ENCODE measurements around the gene PCDHB12. TPM values are rescaled to one million over a fixed set of nuclear protein-coding genes. Genes with fewer than 3 reads are reported as not detected.
A peak's percentile ranks its signal among the peaks of the same experiment; 100 is the strongest.
"Not testable (repeated sequence)": the region's sequence is repeated elsewhere in the genome, so short reads cannot be mapped to it uniquely, and the experiment has no call there.

PCDHB12 gene
- polyA plus RNA-seq (2014; cell fraction: cytosol; rRNA removed), result 2.7 and 3.6 TPM in 2 replicates
- polyA plus RNA-seq (2014; cell fraction: nucleus; rRNA removed), result 2.6 and 2.9 TPM in 2 replicates

DNA sequence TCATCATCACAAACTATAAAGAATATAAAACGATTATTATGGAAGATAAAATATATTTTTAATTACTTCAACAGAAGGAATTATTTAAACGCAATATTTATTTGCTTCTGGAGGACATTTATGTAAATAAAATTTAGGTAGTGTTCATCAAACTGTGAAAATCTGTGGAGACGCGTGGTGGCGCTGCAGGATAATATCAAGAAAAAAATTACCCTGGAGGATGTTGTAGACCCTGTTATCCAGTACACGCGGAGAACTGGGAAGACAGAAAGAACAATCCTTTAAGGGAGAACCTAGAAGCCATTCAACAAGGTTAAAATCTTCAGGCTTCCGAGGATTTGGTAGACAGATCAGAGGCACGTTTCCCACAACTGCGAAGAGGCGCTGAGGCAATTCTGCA is at the start of gene PCDHB12:
Gene PCDHB12, plus strand, starts transcription at position 242 of the 400 bp plus-strand sequence. CDS start 189 bp downstream, outside the sequence.
- DNase-seq (ENCODE audit: low spot score), result no peak

DNA sequence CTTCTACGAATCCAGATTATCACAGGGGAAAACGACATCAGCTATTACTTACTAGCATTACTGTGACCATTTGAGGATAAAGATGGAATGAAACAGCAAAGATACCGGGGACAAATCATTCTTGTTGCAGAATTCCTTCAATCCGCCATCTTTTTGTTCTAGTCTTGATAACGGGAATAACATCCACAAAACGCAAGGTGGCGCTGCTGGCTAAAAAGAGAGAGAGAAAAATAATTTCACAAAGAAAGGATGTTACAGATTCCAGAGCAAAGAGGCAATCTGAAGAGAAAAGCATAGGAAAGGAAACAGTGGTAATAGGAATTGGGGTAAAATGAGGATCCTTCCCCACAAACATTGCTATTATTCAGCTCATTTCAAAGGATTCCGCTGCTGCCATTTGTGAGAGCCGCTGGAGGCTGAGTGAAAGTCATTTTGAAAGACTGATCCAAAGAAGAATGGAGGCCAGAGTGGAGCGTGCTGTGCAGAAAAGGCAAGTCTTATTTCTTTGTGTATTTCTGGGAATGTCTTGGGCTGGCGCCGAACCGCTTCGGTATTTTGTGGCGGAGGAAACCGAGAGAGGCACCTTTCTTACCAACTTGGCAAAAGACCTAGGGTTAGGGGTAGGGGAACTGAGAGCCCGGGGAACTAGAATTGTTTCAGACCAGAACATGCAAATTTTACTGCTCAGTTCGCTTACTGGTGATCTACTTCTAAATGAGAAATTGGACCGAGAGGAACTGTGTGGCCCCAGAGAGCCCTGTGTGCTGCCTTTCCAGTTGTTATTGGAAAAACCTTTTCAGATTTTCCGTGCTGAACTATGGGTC is 35.9 kb upstream of the PCDHB12 start, which contains the start of gene PCDHB7:
Gene PCDHB7, plus strand, starts transcription at position 264 of the 824 bp plus-strand sequence. Its CDS starts 192 bp downstream, at position 456.
- peak; percentile 45 for DNase-seq (ENCODE audit: low spot score)

DNA sequence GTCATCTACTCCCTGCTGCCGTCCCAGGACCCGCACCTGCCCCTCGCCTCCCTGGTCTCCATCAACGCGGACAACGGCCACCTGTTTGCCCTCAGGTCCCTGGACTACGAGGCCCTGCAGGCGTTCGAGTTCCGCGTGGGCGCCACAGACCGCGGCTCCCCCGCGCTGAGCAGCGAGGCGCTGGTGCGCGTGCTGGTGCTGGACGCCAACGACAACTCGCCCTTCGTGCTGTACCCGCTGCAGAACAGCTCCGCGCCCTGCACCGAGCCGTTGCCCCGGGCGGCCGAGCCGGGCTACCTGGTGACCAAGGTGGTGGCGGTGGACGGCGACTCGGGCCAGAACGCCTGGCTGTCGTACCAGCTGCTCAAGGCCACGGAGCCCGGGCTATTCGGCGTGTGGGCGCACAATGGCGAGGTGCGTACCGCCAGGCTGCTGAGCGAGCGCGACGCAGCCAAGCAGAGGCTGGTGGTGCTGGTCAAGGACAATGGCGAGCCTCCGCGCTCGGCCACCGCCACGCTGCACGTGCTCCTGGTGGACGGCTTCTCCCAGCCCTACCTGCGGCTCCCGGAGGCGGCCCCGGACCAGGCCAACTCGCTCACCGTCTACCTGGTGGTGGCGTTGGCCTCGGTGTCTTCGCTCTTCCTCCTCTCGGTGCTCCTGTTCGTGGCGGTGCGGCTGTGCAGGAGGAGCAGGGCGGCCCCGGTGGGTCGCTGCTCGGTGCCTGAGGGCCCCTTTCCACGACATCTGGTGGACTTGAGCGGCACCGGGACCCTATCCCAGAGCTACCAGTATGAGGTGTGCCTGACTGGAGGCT is 34.0 kb upstream of the PCDHB12 start:
- not testable (repeated sequence) for DNase-seq (ENCODE audit: low spot score)

DNA sequence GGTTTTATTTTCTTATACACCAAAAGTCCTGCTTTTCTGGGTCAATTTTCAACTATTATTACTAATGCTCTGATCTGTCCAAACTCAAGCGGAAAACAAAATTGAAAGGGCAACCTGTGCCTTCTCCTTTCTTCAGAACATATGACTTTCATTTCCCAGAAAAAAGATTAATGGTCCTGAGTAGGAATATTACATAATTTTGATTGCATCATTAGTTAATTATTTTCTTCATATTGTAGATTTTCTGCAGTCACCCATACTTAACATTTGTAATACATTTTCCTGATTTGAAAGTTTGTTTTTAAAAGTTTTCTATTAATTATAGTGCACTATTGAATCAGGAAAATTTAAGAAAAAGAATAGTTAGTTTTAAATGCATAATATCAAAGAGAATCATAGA is 32.6 kb upstream of the PCDHB12 start:
- no peak for DNase-seq (ENCODE audit: low spot score)

DNA sequence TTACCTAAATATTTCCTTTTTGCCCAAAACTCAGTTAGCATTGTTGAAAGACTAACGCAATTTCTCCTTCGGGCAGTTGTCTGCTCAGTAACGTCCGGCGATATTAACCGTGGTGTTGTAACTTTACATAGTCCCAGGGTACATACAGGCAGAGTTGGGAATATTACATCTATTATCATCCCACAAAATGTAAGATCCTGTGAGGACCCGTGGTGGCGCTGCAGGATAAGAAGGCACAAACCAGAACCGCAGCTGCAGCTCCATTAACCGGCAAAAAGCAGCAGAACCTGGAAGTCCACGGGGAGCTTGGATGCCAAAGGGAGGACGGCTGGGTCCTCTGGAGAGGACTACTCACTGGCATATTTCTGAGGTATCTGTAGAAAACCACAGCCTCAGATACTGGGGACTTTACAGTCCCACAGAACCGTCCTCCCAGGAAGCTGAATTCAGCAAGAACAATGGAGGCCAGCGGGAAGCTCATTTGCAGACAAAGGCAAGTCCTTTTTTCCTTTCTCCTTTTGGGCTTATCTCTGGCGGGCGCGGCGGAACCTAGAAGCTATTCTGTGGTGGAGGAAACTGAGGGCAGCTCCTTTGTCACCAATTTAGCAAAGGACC is 30.8 kb upstream of the PCDHB12 start, which contains the start of gene PCDHB8:
Gene PCDHB8, plus strand, starts transcription at position 214 of the 615 bp plus-strand sequence. Its CDS starts 245 bp downstream, at position 459.
- peak; percentile 26 for DNase-seq (ENCODE audit: low spot score)

DNA sequence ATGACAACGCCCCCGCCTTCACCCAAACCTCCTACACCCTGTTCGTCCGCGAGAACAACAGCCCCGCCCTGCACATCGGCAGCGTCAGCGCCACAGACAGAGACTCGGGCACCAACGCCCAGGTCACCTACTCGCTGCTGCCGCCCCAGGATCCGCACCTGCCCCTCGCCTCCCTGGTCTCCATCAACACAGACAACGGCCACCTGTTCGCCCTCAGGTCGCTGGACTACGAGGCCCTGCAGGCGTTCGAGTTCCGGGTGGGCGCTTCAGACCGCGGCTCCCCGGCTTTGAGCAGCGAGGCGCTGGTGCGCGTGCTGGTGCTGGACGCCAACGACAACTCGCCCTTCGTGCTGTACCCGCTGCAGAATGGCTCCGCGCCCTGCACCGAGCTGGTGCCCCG is 29.1 kb upstream of the PCDHB12 start:
- not testable (repeated sequence) for DNase-seq (ENCODE audit: low spot score)

DNA sequence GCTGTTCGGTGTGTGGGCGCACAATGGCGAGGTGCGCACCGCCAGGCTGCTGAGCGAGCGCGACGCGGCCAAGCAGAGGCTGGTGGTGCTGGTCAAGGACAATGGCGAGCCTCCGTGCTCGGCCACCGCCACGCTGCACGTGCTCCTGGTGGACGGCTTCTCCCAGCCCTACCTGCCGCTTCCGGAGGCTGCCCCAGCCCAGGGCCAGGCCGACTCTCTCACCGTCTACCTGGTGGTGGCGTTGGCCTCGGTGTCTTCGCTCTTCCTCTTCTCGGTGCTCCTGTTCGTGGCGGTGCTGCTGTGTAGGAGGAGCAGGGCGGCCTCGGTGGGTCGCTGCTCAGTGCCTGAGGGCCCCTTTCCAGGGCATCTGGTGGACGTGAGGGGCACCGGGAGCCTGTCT is 28.6 kb upstream of the PCDHB12 start:
- not testable (repeated sequence) for DNase-seq (ENCODE audit: low spot score)

DNA sequence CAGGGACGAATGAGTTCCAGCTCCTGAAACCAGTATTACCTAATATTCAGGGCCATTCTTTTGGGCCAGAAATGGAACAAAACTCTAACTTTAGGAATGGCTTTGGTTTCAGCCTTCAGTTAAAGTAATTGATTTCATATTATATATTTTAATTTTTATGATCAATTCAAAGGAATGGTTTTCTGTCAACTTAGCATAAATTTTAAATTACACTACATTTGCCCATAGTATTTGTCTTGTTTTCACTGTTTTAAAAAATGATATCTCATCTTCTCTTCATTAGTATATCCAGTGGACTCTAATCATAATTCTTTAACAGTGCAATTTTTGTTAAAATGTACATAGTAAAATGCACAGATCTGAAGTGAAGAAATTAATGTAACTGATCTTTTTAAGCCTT is 28.2 kb upstream of the PCDHB12 start:
- DNase-seq (ENCODE audit: low spot score), result no peak

DNA sequence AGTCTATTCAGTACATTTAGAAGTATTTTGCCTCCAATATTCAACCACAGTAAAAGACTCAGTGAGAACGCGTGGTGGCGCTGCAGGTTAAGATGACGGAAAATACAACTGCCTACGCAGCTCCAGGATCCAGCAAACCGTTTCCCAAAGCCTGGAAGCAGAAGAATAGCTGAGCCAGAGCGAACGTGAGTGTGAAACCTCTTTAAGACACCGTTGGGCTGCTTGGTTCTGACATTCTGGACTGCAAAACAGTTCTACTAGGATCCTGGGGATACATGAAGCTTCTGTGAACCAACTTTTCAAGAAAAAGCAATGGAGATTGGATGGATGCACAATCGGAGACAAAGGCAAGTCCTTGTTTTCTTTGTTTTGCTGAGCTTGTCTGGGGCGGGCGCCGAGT is 26.3 kb upstream of the PCDHB12 start, which contains the start of gene PCDHB16:
Gene PCDHB16, plus strand, starts transcription at position 140 of the 400 bp plus-strand sequence. Its CDS starts 173 bp downstream, at position 313.
- DNase-seq (ENCODE audit: low spot score), result peak; percentile 72

DNA sequence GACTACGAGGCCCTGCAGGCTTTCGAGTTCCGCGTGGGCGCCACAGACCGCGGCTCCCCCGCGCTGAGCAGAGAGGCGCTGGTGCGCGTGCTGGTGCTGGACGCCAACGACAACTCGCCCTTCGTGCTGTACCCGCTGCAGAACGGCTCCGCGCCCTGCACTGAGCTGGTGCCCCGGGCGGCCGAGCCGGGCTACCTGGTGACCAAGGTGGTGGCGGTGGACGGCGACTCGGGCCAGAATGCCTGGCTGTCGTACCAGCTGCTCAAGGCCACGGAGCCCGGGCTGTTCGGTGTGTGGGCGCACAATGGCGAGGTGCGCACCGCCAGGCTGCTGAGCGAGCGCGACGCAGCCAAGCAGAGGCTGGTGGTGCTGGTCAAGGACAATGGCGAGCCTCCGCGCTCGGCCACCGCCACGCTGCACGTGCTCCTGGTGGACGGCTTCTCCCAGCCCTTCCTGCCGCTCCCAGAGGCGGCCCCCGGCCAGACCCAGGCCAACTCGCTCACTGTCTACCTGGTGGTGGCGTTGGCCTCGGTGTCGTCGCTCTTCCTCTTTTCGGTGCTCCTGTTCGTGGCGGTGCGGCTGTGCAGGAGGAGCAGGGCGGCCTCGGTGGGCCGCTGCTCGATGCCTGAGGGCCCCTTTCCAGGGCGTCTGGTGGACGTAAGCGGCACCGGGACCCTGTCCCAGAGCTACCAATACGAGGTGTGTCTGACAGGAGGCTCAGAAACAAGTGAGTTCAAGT is 24.2 kb upstream of the PCDHB12 start:
- not testable (repeated sequence) for DNase-seq (ENCODE audit: low spot score)

DNA sequence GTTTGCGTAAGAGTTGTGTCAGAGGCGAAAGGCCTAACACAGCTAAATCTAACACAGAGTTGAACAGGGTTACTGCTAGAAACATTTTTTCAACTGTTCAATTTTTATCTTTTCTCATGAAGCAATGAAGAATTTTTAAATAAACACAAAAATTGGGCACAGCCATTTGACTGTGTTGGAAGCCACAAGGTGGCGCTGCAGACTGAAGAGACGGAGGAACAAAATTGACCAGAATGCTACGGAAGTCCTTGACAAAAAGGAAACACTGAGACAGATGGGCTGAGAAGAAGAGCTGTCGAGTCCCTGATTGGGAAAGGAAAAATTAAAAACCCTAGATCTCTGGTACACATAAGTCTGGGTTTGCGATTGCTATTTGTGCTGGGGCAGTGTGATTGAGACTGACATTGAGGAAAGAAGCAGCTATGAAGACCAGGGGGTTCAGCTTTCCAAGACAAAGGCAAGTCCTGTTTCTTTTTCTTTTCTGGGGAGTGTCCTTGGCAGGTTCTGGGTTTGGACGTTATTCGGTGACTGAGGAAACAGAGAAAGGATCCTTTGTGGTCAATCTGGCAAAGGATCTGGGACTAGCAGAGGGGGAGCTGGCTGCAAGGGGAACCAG is 21.5 kb upstream of the PCDHB12 start, which contains the start of gene PCDHB9:
Gene PCDHB9, plus strand, starts transcription at position 265 of the 616 bp plus-strand sequence. Its CDS starts 158 bp downstream, at position 423.
- peak; percentile 24 for DNase-seq (ENCODE audit: low spot score)

DNA sequence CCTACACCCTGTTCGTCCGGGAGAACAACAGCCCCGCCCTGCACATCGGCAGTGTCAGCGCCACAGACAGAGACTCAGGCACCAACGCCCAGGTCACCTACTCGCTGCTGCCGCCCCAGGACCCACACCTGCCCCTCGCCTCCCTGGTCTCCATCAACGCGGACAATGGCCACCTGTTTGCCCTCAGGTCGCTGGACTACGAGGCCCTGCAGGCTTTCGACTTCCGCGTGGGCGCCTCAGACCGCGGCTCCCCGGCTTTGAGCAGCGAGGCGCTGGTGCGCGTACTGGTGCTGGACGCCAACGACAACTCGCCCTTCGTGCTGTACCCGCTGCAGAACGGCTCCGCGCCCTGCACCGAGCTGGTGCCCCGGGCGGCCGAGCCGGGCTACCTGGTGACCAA is 19.8 kb upstream of the PCDHB12 start:
- DNase-seq (ENCODE audit: low spot score), result not testable (repeated sequence)

DNA sequence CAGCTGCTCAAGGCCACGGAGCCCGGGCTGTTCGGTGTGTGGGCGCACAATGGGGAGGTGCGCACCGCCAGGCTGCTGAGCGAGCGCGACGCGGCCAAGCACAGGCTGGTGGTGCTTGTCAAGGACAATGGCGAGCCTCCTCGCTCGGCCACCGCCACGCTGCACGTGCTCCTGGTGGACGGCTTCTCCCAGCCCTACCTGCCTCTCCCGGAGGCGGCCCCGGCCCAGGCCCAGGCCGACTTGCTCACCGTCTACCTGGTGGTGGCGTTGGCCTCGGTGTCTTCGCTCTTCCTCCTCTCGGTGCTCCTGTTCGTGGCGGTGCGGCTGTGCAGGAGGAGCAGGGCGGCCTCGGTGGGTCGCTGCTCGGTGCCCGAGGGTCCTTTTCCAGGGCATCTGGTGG is 19.4 kb upstream of the PCDHB12 start:
- DNase-seq (ENCODE audit: low spot score), result not testable (repeated sequence)

DNA sequence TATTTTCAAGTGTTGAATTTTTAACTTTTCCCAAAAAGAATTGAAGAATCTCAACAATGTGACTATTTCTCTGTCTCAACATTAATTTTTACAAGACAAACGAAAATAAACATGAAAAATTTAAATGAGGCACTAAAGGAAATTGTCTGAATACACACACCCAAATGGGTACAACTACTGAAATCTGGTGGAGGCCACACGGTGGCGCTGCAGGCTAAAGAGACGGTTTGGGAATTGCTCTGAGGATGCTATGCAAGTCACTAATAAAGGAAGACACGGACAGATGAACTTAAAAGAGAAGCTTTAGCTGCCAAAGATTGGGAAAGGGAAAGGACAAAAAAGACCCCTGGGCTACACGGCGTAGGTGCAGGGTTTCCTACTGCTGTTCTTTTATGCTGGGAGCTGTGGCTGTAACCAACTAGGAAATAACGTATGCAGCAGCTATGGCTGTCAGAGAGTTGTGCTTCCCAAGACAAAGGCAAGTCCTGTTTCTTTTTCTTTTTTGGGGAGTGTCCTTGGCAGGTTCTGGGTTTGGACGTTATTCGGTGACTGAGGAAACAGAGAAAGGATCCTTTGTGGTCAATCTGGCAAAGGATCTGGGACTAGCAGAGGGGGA is 16.3 kb upstream of the PCDHB12 start, which contains the start of gene PCDHB10:
Gene PCDHB10, plus strand, starts transcription at position 244 of the 616 bp plus-strand sequence. Its CDS starts 200 bp downstream, at position 444.
- peak; percentile 62 for DNase-seq (ENCODE audit: low spot score)

DNA sequence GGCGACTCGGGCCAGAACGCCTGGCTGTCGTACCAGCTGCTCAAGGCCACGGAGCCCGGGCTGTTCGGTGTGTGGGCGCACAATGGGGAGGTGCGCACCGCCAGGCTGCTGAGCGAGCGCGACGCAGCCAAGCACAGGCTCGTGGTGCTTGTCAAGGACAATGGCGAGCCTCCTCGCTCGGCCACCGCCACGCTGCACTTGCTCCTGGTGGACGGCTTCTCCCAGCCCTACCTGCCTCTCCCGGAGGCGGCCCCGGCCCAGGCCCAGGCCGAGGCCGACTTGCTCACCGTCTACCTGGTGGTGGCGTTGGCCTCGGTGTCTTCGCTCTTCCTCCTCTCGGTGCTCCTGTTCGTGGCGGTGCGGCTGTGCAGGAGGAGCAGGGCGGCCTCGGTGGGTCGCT is 14.2 kb upstream of the PCDHB12 start:
- DNase-seq (ENCODE audit: low spot score), result not testable (repeated sequence)

DNA sequence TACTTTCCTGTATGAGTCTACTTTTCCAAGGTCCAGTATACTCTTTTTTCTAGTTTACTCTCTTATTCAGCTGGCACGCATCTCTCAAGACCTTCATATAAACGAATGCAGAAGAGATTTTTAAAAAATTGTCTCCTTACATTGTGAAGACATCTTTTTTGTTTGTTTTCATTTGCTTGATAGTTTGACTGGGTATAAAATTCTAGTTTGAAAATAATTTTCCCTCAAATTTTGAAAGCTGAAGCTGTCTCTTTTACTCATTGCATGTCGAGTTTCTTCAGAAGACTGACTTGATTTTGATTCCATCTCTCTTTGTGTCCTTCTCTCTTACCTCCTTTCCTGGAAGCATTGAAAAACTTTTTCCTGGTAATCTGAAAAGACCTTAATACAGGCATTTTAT is 12.2 kb upstream of the PCDHB12 start:
- no peak for DNase-seq (ENCODE audit: low spot score)

DNA sequence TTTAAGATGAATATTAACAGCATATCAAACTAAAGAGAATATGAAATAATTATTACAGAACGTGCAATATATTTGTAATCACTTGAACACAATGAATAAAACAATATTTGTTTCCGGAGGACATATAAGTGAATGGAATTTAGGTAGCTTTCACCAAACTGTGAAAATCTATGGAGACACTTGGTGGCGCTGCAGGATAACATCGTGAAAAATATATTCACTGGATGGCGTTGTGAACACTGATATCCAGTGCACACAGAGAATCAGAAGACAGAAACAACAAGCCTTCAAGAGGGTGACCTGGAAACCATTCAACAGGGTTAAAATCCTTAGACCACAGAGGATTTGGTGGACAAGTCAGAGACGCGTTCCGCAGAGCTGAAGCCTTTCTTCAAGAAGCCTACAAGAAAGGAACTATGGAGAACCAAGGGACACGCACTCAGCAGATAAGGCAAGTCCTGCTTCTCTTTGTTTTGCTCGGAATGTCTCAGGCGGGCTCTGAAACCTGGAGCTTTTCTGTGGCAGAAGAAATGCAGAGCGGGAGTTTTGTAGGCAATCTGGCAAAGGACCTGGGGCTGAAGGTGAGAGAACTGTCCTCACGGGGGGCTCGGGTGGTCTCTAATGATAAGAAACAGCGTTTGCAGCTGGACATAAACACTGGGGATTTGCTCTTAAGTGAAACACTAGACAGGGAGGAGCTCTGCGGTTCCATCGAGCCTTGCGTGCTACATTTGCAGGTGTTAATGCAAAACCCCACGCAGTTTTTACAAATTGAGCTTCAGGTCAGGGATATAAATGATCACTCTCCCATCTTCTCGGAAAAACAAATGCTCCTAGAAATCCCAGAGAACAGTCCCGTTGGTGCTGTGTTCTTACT is 8.9 kb upstream of the PCDHB12 start, which contains the start of gene PCDHB11:
Gene PCDHB11, plus strand, starts transcription at position 269 of the 877 bp plus-strand sequence. Its CDS starts 148 bp downstream, at position 417.
- peak; percentile 78 for DNase-seq (ENCODE audit: low spot score)

DNA sequence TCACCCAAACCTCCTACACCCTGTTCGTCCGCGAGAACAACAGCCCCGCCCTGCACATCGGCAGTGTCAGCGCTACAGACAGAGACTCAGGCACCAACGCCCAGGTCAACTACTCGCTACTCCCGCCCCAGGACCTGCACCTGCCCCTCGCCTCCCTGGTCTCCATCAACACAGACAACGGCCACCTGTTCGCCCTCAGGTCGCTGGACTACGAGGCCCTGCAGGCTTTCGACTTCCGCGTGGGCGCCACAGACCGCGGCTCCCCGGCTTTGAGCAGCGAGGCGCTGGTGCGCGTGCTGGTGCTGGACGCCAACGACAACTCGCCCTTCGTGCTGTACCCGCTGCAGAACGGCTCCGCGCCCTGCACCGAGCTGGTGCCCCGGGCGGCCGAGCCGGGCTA is 7.4 kb upstream of the PCDHB12 start:
- DNase-seq (ENCODE audit: low spot score), result not testable (repeated sequence)

All from SK-N-DZ (cell line).